HepG2 (cell line): ENCODE results near the gene ACBD6. TPM values are rescaled to one million over a fixed set of nuclear protein-coding genes. Genes with fewer than 3 reads are reported as not detected.

Source experiments
- ATAC-seq: fragments of 200-7000 bp; cut with Tn5 transposase; 3 replicates; pipeline ENCODE4 v1.9.1; 2020; ENCODE audit warnings: mild to moderate bottlenecking, moderate library complexity
- BruUV-seq: library from RNA; stranded (reverse); fragments of 400-500 nt; replicated peaks from 2 replicates; lab custom pipeline; 2021; lab: Mats Ljungman, UMichigan
- CTCF ChIA-PET: fragments of 300-600 bp; formaldehyde crosslinking; extraction: SDS; loops from one replicate; lab custom pipeline; 2021; ENCODE audit warnings: low total read pairs, inconsistent platforms, low intra/inter-chr PET ratio; lab: Yijun Ruan, JAX
- POLR2A ChIA-PET: fragments of 350-600 bp; sonication (Branson Sonifier 250); formaldehyde crosslinking; loops from one replicate; lab custom pipeline; 2020; ENCODE audit warnings: antibody characterized with exemption, inconsistent platforms; lab: Yijun Ruan, JAX
- DNase-seq: peaks from one replicate; pipeline ENCODE4 v3.0.0-alpha.2; 2015; ENCODE audit warnings: low spot score
- FAIRE-seq: peaks from 3 replicates; lab custom pipeline; 2011; peaks lifted over from hg19 to GRCh38; lab: Jason Lieb, UNC
- H2AFZ ChIP-seq: one replicate; pipeline ENCODE4 v1.6.1; 2011; ENCODE audit warnings: low read length, inconsistent platforms
- H3K27ac ChIP-seq: fragments of 300-600 bp; 3 replicates; pipeline ENCODE4 v1.8.0; 2011; ENCODE audit warnings: mixed run types, mild to moderate bottlenecking, mixed read lengths, low read length, inconsistent platforms; ENCODE audit not compliant: insufficient read depth; ENCODE audit errors: extremely low read length
- H3K27me3 ChIP-seq, 2 experiments: fragments of 200-600 bp in 1 of 2; 2 replicates in 1 of 2; 3 replicates in 1 of 2; pipeline versions ENCODE4 v1.6.0 to v1.8.0; 2011; ENCODE audit warnings: low read length in 2 of 2, mild to moderate bottlenecking in 2 of 2, moderate library complexity in 2 of 2, inconsistent platforms in 1 of 2; ENCODE audit not compliant: insufficient read depth in 2 of 2, control insufficient read depth in 1 of 2
- H3K36me3 ChIP-seq, 2 experiments: fragments of 200-600 bp in 1 of 2; replicated peaks in 1 of 2; 2 replicates in 1 of 2; 3 replicates in 1 of 2; pipeline versions ENCODE4 v1.5.1 to v1.8.0; 2011; ENCODE audit warnings: low read length in 2 of 2, inconsistent platforms in 1 of 2; ENCODE audit not compliant: insufficient read depth in 2 of 2, control insufficient read depth in 1 of 2
- H3K4me1 ChIP-seq: 2 replicates; pipeline ENCODE4 v1.5.1; 2012; ENCODE audit warnings: low read length, inconsistent platforms; ENCODE audit not compliant: insufficient read depth
- H3K4me2 ChIP-seq: 2 replicates; pipeline ENCODE4 v1.6.0; 2011; ENCODE audit warnings: low read depth, low read length, inconsistent platforms
- H3K4me3 ChIP-seq, 3 experiments: fragments of 200-600 bp in 1 of 3; sonication (generic), shearing (Covaris generic) in 1 of 3; replicated peaks in 1 of 3; 2 replicates each; pipeline ENCODE4 v1.5.1; 2011 to 2016; ENCODE audit warnings: low read length in 3 of 3, inconsistent platforms in 2 of 3, low read depth in 2 of 3, mild to moderate bottlenecking in 2 of 3, control low read depth in 1 of 3, mixed read lengths in 1 of 3; ENCODE audit not compliant: insufficient read depth in 1 of 3
- H3K79me2 ChIP-seq: one replicate; pipeline ENCODE4 v1.6.1; 2011; ENCODE audit warnings: low read length, inconsistent platforms; ENCODE audit not compliant: insufficient read depth
- H3K9ac ChIP-seq: 2 replicates; pipeline ENCODE4 v1.6.0; 2011; ENCODE audit warnings: mild to moderate bottlenecking, low read depth, low read length, inconsistent platforms; ENCODE audit not compliant: insufficient read depth
- H3K9me3 ChIP-seq: 2 replicates; pipeline ENCODE4 v1.5.1; 2012; ENCODE audit warnings: mild to moderate bottlenecking, low read length
- H4K20me1 ChIP-seq: 2 replicates; pipeline ENCODE4 v1.6.0; 2011; ENCODE audit warnings: inconsistent platforms, mild to moderate bottlenecking, low read length, moderate library complexity; ENCODE audit not compliant: insufficient read depth
- FOXJ3 ChIP-seq: sonication (generic); formaldehyde crosslinking; IDR thresholded peaks from 2 replicates; pipeline ENCODE4 v1.4.0; 2020; ENCODE audit warnings: missing genetic modification reagents, mild to moderate bottlenecking, borderline replicate concordance
- FOXK1 ChIP-seq: sonication (generic); formaldehyde crosslinking; IDR thresholded peaks from 2 replicates; pipeline ENCODE4 v1.4.0; 2020; ENCODE audit warnings: low read depth, missing genetic modification reagents, borderline replicate concordance
- PHF8 ChIP-seq: sonication (generic); formaldehyde crosslinking; IDR thresholded peaks from 2 replicates; pipeline ENCODE4 v1.5.0; 2020; ENCODE audit warnings: missing genetic modification reagents
- RFXAP ChIP-seq: sonication (generic); formaldehyde crosslinking; IDR thresholded peaks from 2 replicates; pipeline ENCODE4 v1.4.0; 2020; ENCODE audit warnings: missing genetic modification reagents, borderline replicate concordance
- ZEB1 ChIP-seq: IDR thresholded peaks from 2 replicates; pipeline ENCODE4 v1.6.1; 2012; ENCODE audit warnings: mild to moderate bottlenecking, low read depth, inconsistent platforms; ENCODE audit not compliant: insufficient replicate concordance
- ZNF24 ChIP-seq: fragments of 450-650 bp; IDR thresholded peaks from 2 replicates; pipeline ENCODE4 v1.6.1; 2017; ENCODE audit warnings: antibody characterized with exemption, mild to moderate bottlenecking
- ZNF296 ChIP-seq: sonication (generic); formaldehyde crosslinking; conservative IDR thresholded peaks from 2 replicates; pipeline ENCODE4 v1.5.0; 2020; ENCODE audit warnings: mild to moderate bottlenecking, missing genetic modification reagents
- ZNF354B ChIP-seq: sonication (generic); formaldehyde crosslinking; IDR thresholded peaks from 2 replicates; pipeline ENCODE4 v1.8.0; 2022; ENCODE audit warnings: mild to moderate bottlenecking, missing genetic modification reagents
- ZNF367 ChIP-seq: sonication (generic); formaldehyde crosslinking; IDR thresholded peaks from 2 replicates; pipeline ENCODE4 v1.4.0; 2020; ENCODE audit warnings: missing genetic modification reagents, borderline replicate concordance
- ZNF616 ChIP-seq: sonication (generic); formaldehyde crosslinking; IDR thresholded peaks from 2 replicates; pipeline ENCODE4 v1.5.0; 2020; ENCODE audit warnings: low read depth, mild to moderate bottlenecking, missing genetic modification reagents
- ZSCAN22 ChIP-seq: sonication (generic); formaldehyde crosslinking; IDR thresholded peaks from 2 replicates; pipeline ENCODE4 v1.4.0; 2020; ENCODE audit warnings: mild to moderate bottlenecking, missing genetic modification reagents
- WGBS: methylation state at CpG from one replicate; pipeline ENCODE4 v1.1.6; 2017; ENCODE audit warnings: low lambda C conversion rate; 5-methylcytosine and 5-hydroxymethylcytosine counted together
- in situ Hi-C: cut with HindIII; loops from 2 replicates; pipeline ENCODE4 v1.10.0; 2017; ENCODE audit warnings: low pct_unique_long_range_greater_than_20kb; ENCODE audit not compliant: extremely low pct_ligation_motif_present
- intact Hi-C: fragments of 100-400 bp; cut with micrococcal nuclease; formaldehyde crosslinking; loops from one replicate; pipeline ENCODE4 v1.10.0; 2022; ENCODE audit not compliant: unreplicated experiment
- polyA plus RNA-seq, 8 experiments: library from polyadenylated mRNA; depleted of rRNA in 3 of 8; stranded (reverse) in 7 of 8; unstranded in 1 of 8; fragments of >200 nt; fragmentation: Illumina TruSeq in 4 of 8; extraction: Trizol in 4 of 8; gene quantifications; 2 replicates each; pipeline versions ENCODE4 v1.2.1 to v1.2.3, GENCODE V29; 2011 to 2016; ENCODE audit warnings: low read depth in 4 of 8, missing spikeins in 1 of 8, mixed read lengths in 1 of 8; ENCODE audit not compliant: insufficient read depth in 1 of 8
- total RNA-seq, 5 experiments: library from RNA; depleted of rRNA; stranded (reverse); fragments of >200 nt; fragmentation: Illumina TruSeq; extraction: Trizol; gene quantifications; 2 replicates each; pipeline ENCODE4 v1.2.3, GENCODE V29; 2016; ENCODE audit warnings: low read depth in 1 of 5
- TF ChIP-seq, protein P1 (sequence below): sonication (generic); formaldehyde crosslinking; IDR thresholded peaks from 2 replicates; pipeline ENCODE4 v1.4.0; 2020; ENCODE audit warnings: mild to moderate bottlenecking, missing genetic modification reagents, borderline replicate concordance
- TF ChIP-seq, protein P2 (sequence below): sonication (generic); formaldehyde crosslinking; IDR thresholded peaks from 2 replicates; pipeline ENCODE4 v1.4.0; 2020; ENCODE audit warnings: mild to moderate bottlenecking, missing genetic modification reagents
- TF ChIP-seq, protein P3 (sequence below): sonication (generic); formaldehyde crosslinking; IDR thresholded peaks from 2 replicates; pipeline ENCODE4 v1.4.0; 2020; ENCODE audit warnings: missing genetic modification reagents

Gene ACBD6
- total and polyA plus RNA-seq, 2 of the 13 experiments (the other 11 are each of a cell fraction or from before 2014, with no cell fraction given), result 33.5 to 47.2 TPM

DNA sequence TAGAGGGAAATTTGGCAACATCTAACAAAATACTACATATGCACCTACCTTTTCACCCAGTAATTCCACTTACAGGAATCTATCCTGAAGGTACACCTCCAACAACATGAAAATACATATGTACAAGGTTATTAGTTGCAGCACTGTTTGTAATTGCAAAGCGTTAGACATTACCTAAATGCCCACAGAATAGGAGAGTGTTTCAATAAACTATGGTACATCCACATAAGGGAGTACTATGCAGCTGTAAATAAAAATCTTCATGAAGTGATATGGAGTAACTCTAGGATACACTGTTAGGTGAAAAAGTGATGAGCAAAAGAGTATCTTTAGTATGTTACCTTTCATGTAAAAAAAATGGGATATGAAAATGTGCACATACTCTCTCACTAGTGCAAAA is 126.1 kb downstream of the ACBD6 start:
- CTCF ChIA-PET, result no interaction called here
- no TSS peak for BruUV-seq
- no peaks in the 10 kb centered on the region for H3K36me3 ChIP-seq
- H3K4me3 ChIP-seq, result no peak overlapping the region
- POLR2A ChIA-PET, result no interaction called here
- intact Hi-C loops (no loop called here), in situ Hi-C loops (no loop called here)
- peaks cover 7% of the 10 kb centered on the region for H3K79me2 ChIP-seq
- no peak overlapping the region for H3K4me2 ChIP-seq
- ATAC-seq, result no peak
- WGBS, result 98% methylated on average over 1 of the region's 1 CpG
- no peak overlapping the region for H2AFZ ChIP-seq
- no peak for TF ChIP-seq FOXK1 (CRISPR knock-in tag)
- no peak for TF ChIP-seq PHF8
- no peak for TF ChIP-seq ZNF24
- TF ChIP-seq, protein P1, sequence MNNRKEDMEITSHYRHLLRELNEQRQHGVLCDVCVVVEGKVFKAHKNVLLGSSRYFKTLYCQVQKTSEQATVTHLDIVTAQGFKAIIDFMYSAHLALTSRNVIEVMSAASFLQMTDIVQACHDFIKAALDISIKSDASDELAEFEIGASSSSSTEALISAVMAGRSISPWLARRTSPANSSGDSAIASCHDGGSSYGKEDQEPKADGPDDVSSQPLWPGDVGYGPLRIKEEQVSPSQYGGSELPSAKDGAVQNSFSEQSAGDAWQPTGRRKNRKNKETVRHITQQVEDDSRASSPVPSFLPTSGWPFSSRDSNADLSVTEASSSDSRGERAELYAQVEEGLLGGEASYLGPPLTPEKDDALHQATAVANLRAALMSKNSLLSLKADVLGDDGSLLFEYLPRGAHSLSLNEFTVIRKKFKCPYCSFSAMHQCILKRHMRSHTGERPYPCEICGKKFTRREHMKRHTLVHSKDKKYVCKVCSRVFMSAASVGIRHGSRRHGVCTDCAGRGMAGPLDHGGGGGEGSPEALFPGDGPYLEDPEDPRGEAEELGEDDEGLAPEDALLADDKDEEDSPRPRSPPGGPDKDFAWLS (CRISPR knock-in tag), result no peak
- TF ChIP-seq, protein P2, sequence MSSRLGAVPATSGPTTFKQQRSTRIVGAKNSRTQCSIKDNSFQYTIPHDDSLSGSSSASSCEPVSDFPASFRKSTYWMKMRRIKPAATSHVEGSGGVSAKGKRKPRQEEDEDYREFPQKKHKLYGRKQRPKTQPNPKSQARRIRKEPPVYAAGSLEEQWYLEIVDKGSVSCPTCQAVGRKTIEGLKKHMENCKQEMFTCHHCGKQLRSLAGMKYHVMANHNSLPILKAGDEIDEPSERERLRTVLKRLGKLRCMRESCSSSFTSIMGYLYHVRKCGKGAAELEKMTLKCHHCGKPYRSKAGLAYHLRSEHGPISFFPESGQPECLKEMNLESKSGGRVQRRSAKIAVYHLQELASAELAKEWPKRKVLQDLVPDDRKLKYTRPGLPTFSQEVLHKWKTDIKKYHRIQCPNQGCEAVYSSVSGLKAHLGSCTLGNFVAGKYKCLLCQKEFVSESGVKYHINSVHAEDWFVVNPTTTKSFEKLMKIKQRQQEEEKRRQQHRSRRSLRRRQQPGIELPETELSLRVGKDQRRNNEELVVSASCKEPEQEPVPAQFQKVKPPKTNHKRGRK (CRISPR knock-in tag), result no peak
- TF ChIP-seq ZEB1, result no peak
- no peak for TF ChIP-seq ZSCAN22 (CRISPR knock-in tag)
- TF ChIP-seq ZNF296, result no peak
- no peak for TF ChIP-seq ZNF616 (CRISPR knock-in tag)
- no peak for TF ChIP-seq FOXJ3 (CRISPR knock-in tag)
- TF ChIP-seq ZNF367 (CRISPR knock-in tag), result no peak
- TF ChIP-seq, protein P3, sequence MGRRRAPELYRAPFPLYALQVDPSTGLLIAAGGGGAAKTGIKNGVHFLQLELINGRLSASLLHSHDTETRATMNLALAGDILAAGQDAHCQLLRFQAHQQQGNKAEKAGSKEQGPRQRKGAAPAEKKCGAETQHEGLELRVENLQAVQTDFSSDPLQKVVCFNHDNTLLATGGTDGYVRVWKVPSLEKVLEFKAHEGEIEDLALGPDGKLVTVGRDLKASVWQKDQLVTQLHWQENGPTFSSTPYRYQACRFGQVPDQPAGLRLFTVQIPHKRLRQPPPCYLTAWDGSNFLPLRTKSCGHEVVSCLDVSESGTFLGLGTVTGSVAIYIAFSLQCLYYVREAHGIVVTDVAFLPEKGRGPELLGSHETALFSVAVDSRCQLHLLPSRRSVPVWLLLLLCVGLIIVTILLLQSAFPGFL (CRISPR knock-in tag), result no peak
- no peak for TF ChIP-seq RFXAP (CRISPR knock-in tag)
- TF ChIP-seq ZNF354B, result no peak
- no peak overlapping the region for H3K27ac ChIP-seq
- no peaks in the 10 kb centered on the region for H3K27me3 ChIP-seq
- no peaks in the 10 kb centered on the region for H3K4me1 ChIP-seq
- H3K9me3 ChIP-seq, result peaks cover 25% of the 10 kb centered on the region
- FAIRE-seq, result no peak
- no peak overlapping the region for H3K9ac ChIP-seq
- H4K20me1 ChIP-seq, result no peaks in the 10 kb centered on the region
- DNase-seq, result no peak
